CD8-positive, alpha-beta memory T cell (primary cell): Measurements from ENCODE around the gene EEPD1. TPM values are rescaled to one million over a fixed set of nuclear protein-coding genes. Genes with fewer than 3 reads are reported as not detected.

Experiments used
- CTCF ChIA-PET: fragments of 350-600 bp; sonication (Branson Sonifier 250); formaldehyde crosslinking; loops from one replicate; lab custom pipeline; 2021; ENCODE audit warnings: antibody characterized with exemption; lab: Charles Lee
- POLR2A ChIA-PET: fragments of 350-600 bp; sonication (Branson Sonifier 250); formaldehyde crosslinking; loops from one replicate; lab custom pipeline; 2021; ENCODE audit warnings: antibody characterized with exemption; lab: Charles Lee
- DNase-seq, 5 donors: peaks; one replicate each; pipeline versions ENCODE4 v3.0.0 to v3.0.0-alpha.2; 2020 to 2022; ENCODE audit warnings: mixed read lengths in 1 of 5
- H3K27ac ChIP-seq: one replicate; pipeline ENCODE4 v1.7.0; 2013; ENCODE audit warnings: low read depth, mild to moderate bottlenecking, low read length, moderate library complexity
- H3K27me3 ChIP-seq: 2 replicates; pipeline ENCODE4 v1.7.0; 2013; ENCODE audit warnings: low read length, mild to moderate bottlenecking; ENCODE audit not compliant: insufficient read depth, poor library complexity, severe bottlenecking
- H3K36me3 ChIP-seq: 2 replicates; pipeline ENCODE4 v1.7.0; 2013; ENCODE audit warnings: mild to moderate bottlenecking, low read length, moderate library complexity; ENCODE audit not compliant: insufficient read depth
- H3K4me1 ChIP-seq: 2 replicates; pipeline ENCODE4 v1.7.0; 2013; ENCODE audit warnings: mild to moderate bottlenecking, low read length, moderate library complexity; ENCODE audit not compliant: insufficient read depth
- H3K4me3 ChIP-seq: 2 replicates; pipeline ENCODE4 v1.7.0; 2013; ENCODE audit warnings: mild to moderate bottlenecking, low read length
- H3K9me3 ChIP-seq: 2 replicates; pipeline ENCODE4 v1.7.0; 2013; ENCODE audit warnings: mild to moderate bottlenecking, low read length
- H3K27ac Mint-ChIP-seq, 8 donors: one replicate each; pipeline ENCODE4 v1.8.0; 2020 to 2021; ENCODE audit warnings: mixed read lengths in 8 of 8, mild to moderate bottlenecking in 6 of 8, inconsistent platforms in 3 of 8, moderate library complexity in 3 of 8
- H3K27me3 Mint-ChIP-seq, 2 donors: one replicate each; pipeline ENCODE4 v1.8.0; 2020 to 2021; ENCODE audit warnings: mixed read lengths in 2 of 2, mild to moderate bottlenecking in 1 of 2, moderate library complexity in 1 of 2
- H3K36me3 Mint-ChIP-seq, 3 donors: one replicate each; pipeline ENCODE4 v1.8.0; 2020 to 2021; ENCODE audit warnings: mixed read lengths in 3 of 3, inconsistent platforms in 1 of 3, mild to moderate bottlenecking in 1 of 3
- H3K4me1 Mint-ChIP-seq, 3 donors: one replicate each; pipeline ENCODE4 v1.8.0; 2020 to 2021; ENCODE audit warnings: mixed read lengths in 3 of 3, inconsistent platforms in 1 of 3, mild to moderate bottlenecking in 1 of 3
- H3K4me3 Mint-ChIP-seq, 7 donors: one replicate each; pipeline ENCODE4 v1.8.0; 2020 to 2021; ENCODE audit warnings: mixed read lengths in 7 of 7, mild to moderate bottlenecking in 6 of 7, moderate library complexity in 4 of 7, inconsistent platforms in 2 of 7
- H3K9me3 Mint-ChIP-seq, 5 donors: one replicate each; pipeline ENCODE4 v1.8.0; 2020 to 2022; ENCODE audit warnings: mixed read lengths in 5 of 5, mild to moderate bottlenecking in 3 of 5, moderate library complexity in 2 of 5, inconsistent platforms in 1 of 5
- polyA plus RNA-seq: library from polyadenylated mRNA; unstranded; fragments of 300-500 nt; fragmentation: Illumina TruSeq; gene quantifications from one replicate; pipeline ENCODE4 v1.2.3, GENCODE V29; 2021
- total RNA-seq, 2 experiments: library from RNA; stranded (reverse); gene quantifications; one replicate each; pipeline ENCODE4 v1.2.3, GENCODE V29; 2021

The EEPD1 gene
- total and polyA plus RNA-seq, 3 experiments from 2014 or later, result 0.66 to 15.0 (median 0.84) TPM

DNA sequence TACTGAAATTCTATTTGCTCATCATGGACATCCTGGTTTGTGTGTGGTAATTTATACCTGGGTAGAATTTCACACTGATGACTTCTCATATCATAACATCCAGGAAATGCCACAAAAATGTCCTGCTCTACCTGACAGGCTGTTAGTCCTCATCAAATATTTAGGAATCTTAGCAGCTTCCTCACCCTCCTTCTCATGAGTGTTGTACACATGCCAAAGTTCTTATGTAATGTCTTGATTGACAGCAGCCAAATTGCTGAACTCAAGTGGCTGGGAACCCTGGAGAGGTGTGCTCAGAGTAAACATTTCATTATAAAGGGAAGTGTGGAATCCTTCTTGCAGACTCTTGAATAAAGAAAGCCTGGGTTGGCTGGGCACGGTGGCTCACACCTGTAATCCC lies 8.9 kb downstream of the EEPD1 start:
- Mint-ChIP-seq H3K9me3 (no peaks in the 10 kb centered on the region), H3K4me1 (peaks cover 0 to 29% (median 0%) of the 10 kb centered on the region in 3 donors), H3K27me3 (peaks cover 0 to 2% of the 10 kb centered on the region in 2 donors), H3K4me3 (no peak overlapping the region), H3K27ac (no peak overlapping the region), H3K36me3 (peaks cover 0 to 2% (median 0%) of the 10 kb centered on the region in 3 donors)
- CTCF ChIA-PET, result no interaction called here
- Histone ChIP-seq H3K27me3 (no peaks in the 10 kb centered on the region), H3K9me3 (no peaks in the 10 kb centered on the region), H3K4me3 (no peak overlapping the region), H3K36me3 (no peaks in the 10 kb centered on the region), H3K27ac (no peak overlapping the region), H3K4me1 (no peaks in the 10 kb centered on the region)
- POLR2A ChIA-PET, result interaction anchor here (0.7 kb wide), 1 partner anchor 540 kb away, joined by 11 read pairs; no protein-coding TSS in a partner anchor
- DNase-seq, result no peak

DNA sequence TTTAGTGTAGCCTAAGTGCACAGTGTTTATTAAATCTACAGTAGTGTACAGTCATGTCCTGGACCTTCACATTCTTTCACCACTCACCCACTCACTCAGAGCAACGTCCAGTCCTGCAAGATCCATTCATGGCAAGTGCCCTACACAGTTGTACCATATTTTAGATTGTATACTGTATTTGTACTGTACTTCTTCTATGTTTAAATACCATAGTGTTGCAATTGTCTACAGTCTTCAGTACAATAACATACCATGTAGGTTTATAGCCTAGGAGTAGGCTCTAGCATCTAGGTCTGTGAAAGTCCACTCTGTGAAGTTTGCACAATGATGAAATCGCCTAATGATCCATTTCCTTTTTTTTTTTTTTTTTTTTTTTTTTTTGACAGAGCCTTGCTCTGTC lies 12.0 kb downstream of the EEPD1 start:
- H3K4me1 Mint-ChIP-seq, result peaks cover 0 to 10% (median 0%) of the 10 kb centered on the region in 3 donors
- ChIA-PET CTCF (no interaction called here), POLR2A (no interaction called here)
- Histone ChIP-seq H3K27me3 (no peaks in the 10 kb centered on the region), H3K9me3 (no peaks in the 10 kb centered on the region), H3K4me3 (no peak overlapping the region), H3K27ac (no peak overlapping the region), H3K36me3 (no peaks in the 10 kb centered on the region), H3K4me1 (no peaks in the 10 kb centered on the region)
- no peak for DNase-seq
- peaks cover 0 to 2% of the 10 kb centered on the region in 2 donors for H3K27me3 Mint-ChIP-seq
- H3K27ac Mint-ChIP-seq, result no peak overlapping the region
- H3K4me3 Mint-ChIP-seq, result no peak overlapping the region
- H3K36me3 Mint-ChIP-seq, result peaks cover 0 to 3% (median 0%) of the 10 kb centered on the region in 3 donors
- H3K9me3 Mint-ChIP-seq, result no peaks in the 10 kb centered on the region

DNA sequence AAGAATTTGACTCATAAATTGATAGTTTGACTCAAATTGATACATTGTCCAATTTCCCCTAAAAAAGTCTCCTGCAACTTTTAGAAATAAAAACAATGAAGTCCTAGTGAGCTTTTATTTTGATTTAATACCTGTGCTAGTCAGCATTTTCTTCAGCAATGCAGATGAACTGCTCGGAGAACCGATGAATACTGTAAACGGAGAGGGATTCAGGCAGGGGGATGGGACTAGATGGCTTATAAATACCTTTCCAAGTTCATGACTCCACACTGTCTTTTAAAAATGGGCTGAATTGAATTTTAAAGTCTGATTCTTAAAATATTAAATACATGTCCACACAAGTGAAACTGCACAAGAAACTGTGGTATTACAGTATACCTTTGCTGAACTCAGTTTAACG lies 12.7 kb downstream of the EEPD1 start:
- no peak for DNase-seq
- H3K4me3 ChIP-seq, result no peak overlapping the region
- H3K27ac Mint-ChIP-seq, result no peak overlapping the region
- H3K36me3 ChIP-seq, result no peaks in the 10 kb centered on the region
- H3K27me3 ChIP-seq, result no peaks in the 10 kb centered on the region
- H3K9me3 ChIP-seq, result no peaks in the 10 kb centered on the region
- H3K9me3 Mint-ChIP-seq, result no peaks in the 10 kb centered on the region
- H3K27ac ChIP-seq, result no peak overlapping the region
- no peaks in the 10 kb centered on the region for H3K4me1 ChIP-seq
- CTCF ChIA-PET, result no interaction called here
- H3K4me1 Mint-ChIP-seq, result peaks cover 0 to 5% (median 0%) of the 10 kb centered on the region in 3 donors
- no peak overlapping the region for H3K4me3 Mint-ChIP-seq
- POLR2A ChIA-PET, result no interaction called here
- peaks cover 0 to 3% (median 0%) of the 10 kb centered on the region in 3 donors for H3K36me3 Mint-ChIP-seq
- peaks cover 0 to 2% of the 10 kb centered on the region in 2 donors for H3K27me3 Mint-ChIP-seq

DNA sequence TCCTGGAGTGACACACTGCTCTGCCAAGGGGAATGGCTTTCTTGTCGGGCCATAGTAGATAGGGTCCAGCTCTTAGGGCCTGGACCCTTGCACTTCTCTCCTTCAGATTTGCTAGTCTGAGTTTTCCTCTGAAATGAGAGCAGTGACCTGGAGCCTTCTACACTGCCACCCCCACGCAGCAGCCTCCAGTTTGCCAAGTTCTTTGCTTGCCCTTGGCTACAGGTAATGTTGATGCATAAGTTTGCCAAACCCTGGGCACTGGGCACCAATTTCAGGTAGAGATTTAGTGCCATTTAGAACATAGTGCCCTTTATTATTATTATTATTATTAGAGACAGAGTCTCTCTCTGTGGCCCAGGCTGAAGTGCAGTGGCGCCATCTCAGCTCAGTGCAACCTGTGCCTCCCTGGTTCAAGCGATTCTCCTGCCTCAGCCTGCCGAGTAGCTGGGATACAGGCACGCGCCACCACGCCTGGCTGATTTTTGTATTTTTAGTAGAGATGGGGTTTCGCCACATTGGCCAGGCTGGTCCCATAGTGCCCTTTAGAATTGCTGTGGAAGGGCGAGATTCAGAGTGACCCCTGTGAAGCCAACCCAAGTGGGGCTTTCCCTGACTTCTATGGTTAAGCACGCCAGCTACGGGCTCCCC lies 14.5 kb downstream of the EEPD1 start:
- Histone ChIP-seq H3K36me3 (no peaks in the 10 kb centered on the region), H3K4me3 (no peak overlapping the region), H3K27ac (no peak overlapping the region), H3K4me1 (no peaks in the 10 kb centered on the region), H3K27me3 (no peaks in the 10 kb centered on the region), H3K9me3 (no peaks in the 10 kb centered on the region)
- ChIA-PET POLR2A (no interaction called here), CTCF (interaction anchor here (1.6 kb wide), 1 partner anchor 9 kb away, joined by 3 read pairs; no protein-coding TSS in a partner anchor)
- H3K27me3 Mint-ChIP-seq, result no peaks in the 10 kb centered on the region
- peaks cover 2 to 10% (median 5%) of the 10 kb centered on the region in 3 donors for H3K4me1 Mint-ChIP-seq
- peaks cover 0 to 3% (median 0%) of the 10 kb centered on the region in 3 donors for H3K36me3 Mint-ChIP-seq
- no peak overlapping the region for H3K4me3 Mint-ChIP-seq
- H3K9me3 Mint-ChIP-seq, result no peaks in the 10 kb centered on the region
- no peak overlapping the region for H3K27ac Mint-ChIP-seq
- DNase-seq, result no peak

DNA sequence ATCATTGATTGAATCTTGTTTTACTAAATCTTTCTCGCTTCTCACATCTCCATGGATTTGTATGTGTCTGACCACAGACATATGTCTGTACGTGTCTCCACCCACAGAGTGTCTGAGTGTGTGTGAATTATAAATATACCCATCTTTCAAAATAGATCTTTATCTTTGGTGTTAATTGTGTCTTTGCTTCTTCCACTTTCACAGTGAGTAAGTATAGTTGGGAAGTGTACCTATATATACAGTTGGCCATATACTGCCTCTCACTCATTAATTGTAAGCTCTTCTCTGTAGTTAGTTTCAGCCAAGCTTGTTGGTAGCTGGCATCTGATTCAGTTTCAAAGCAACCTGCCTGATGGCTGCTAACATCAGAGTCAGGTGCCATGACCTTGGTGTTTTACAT lies 18.4 kb downstream of the EEPD1 start:
- Mint-ChIP-seq H3K27me3 (no peaks in the 10 kb centered on the region), H3K9me3 (peaks cover 0 to 2% (median 0%) of the 10 kb centered on the region in 5 donors), H3K4me3 (no peak overlapping the region), H3K4me1 (peaks cover 2 to 10% (median 5%) of the 10 kb centered on the region in 3 donors), H3K27ac (no peak overlapping the region), H3K36me3 (peaks cover 0 to 11% (median 0%) of the 10 kb centered on the region in 3 donors)
- no peak overlapping the region for H3K4me3 ChIP-seq
- H3K4me1 ChIP-seq, result no peaks in the 10 kb centered on the region
- ChIA-PET CTCF (interaction anchor here (1.3 kb wide), 1 partner anchor 18 kb away, joined by 3 read pairs; no protein-coding TSS in a partner anchor), POLR2A (no interaction called here)
- no peak overlapping the region for H3K27ac ChIP-seq
- no peaks in the 10 kb centered on the region for H3K36me3 ChIP-seq
- DNase-seq, result no peak
- no peaks in the 10 kb centered on the region for H3K27me3 ChIP-seq
- no peaks in the 10 kb centered on the region for H3K9me3 ChIP-seq

DNA sequence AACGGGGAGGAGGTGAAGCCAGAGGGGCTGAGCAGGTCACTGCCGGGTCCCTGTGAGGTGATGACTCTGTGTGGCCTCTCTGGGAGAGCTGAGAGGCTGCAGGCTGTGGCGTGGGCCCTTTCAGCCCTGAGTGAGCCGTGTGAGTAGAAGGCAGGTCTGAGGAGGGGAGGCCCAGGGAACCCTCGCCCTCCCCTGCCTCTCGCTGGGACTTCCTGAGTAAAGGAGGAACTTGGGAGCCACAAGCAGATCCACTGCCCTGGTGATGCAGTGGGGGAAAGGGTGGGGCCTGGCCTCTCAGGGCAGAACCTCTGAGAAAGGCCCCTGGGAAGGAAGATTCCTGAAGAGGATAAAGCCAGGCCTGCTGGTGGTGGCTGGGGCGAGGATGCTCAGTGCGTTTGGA lies 22.8 kb downstream of the EEPD1 start:
- CTCF ChIA-PET, result no interaction called here
- H3K36me3 Mint-ChIP-seq, result peaks cover 0 to 8% (median 0%) of the 10 kb centered on the region in 3 donors

DNA sequence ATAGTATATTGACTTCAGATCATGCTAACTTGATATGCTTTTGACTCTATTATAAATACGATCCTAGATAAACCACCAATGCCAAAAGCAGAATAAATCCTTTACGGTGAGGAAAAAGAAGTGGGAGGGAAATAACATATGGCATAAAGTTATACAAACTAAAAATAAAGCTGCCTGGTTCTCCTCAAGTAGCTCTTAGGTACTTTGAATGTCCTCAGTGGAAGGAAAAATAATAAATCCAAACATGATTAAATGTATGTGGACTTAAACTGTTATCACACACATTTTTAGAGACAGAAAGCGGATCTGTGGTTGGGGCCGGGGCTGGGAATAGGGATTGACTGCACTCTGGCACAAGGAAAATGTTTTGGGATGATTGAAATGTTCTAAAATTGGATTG lies 23.6 kb downstream of the EEPD1 start:
- CTCF ChIA-PET, result no interaction called here
- H3K4me1 Mint-ChIP-seq, result peaks cover 0 to 5% (median under 1%) of the 10 kb centered on the region in 3 donors
- no peak overlapping the region for H3K4me3 Mint-ChIP-seq
- peaks cover 2 to 11% of the 10 kb centered on the region in 2 donors for H3K27me3 Mint-ChIP-seq
- peaks cover 0 to 2% (median 0%) of the 10 kb centered on the region in 5 donors for H3K9me3 Mint-ChIP-seq
- Histone ChIP-seq H3K27me3 (no peaks in the 10 kb centered on the region), H3K36me3 (no peaks in the 10 kb centered on the region), H3K27ac (no peak overlapping the region), H3K4me3 (no peak overlapping the region), H3K4me1 (no peaks in the 10 kb centered on the region), H3K9me3 (no peaks in the 10 kb centered on the region)
- DNase-seq, result no peak
- POLR2A ChIA-PET, result no interaction called here
- peak overlapping the region in 1 of 8 donors; percentile 89 for H3K27ac Mint-ChIP-seq
- H3K36me3 Mint-ChIP-seq, result peaks cover 0 to 8% (median 0%) of the 10 kb centered on the region in 3 donors

More for the DNA sequence above, 22.8 kb downstream of the EEPD1 start:
- POLR2A ChIA-PET, result no interaction called here
- no peaks in the 10 kb centered on the region for H3K36me3 ChIP-seq
- Mint-ChIP-seq H3K27ac (no peak overlapping the region), H3K27me3 (peaks cover 2 to 3% of the 10 kb centered on the region in 2 donors), H3K9me3 (peaks cover 0 to 2% (median 0%) of the 10 kb centered on the region in 5 donors), H3K4me1 (peaks cover 2 to 10% (median 5%) of the 10 kb centered on the region in 3 donors), H3K4me3 (no peak overlapping the region)
- H3K27me3 ChIP-seq, result no peaks in the 10 kb centered on the region
- no peak for DNase-seq
- H3K27ac ChIP-seq, result no peak overlapping the region
- H3K9me3 ChIP-seq, result no peaks in the 10 kb centered on the region
- H3K4me1 ChIP-seq, result no peaks in the 10 kb centered on the region
- H3K4me3 ChIP-seq, result no peak overlapping the region

DNA sequence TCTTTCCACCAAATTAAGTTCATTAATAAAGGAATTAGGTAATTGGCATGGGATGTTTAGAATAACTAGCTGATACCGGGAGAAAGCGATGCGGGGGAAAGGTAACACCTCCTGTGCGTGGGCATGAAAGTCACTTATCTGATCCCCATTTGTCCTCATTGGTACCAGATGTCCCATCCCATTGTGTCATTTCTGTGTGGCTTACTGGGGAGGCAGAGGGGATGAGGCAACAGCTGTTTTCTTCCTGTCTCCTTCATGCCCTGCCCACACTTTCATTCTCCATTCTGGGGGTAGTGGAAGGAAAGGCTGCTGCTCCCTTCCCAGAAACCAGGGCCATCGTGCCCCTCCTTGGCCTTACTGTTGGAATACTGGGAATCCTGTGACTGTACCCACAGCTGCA lies 27.1 kb downstream of the EEPD1 start:
- Mint-ChIP-seq H3K27me3 (peaks cover 4 to 11% of the 10 kb centered on the region in 2 donors), H3K4me3 (no peak overlapping the region), H3K9me3 (no peaks in the 10 kb centered on the region), H3K4me1 (no peaks in the 10 kb centered on the region), H3K36me3 (no peaks in the 10 kb centered on the region), H3K27ac (no peak overlapping the region)
- Histone ChIP-seq H3K9me3 (no peaks in the 10 kb centered on the region), H3K36me3 (no peaks in the 10 kb centered on the region), H3K4me1 (no peaks in the 10 kb centered on the region), H3K4me3 (no peak overlapping the region), H3K27me3 (no peaks in the 10 kb centered on the region), H3K27ac (no peak overlapping the region)
- DNase-seq, result no peak
- CTCF ChIA-PET, result no interaction called here
- POLR2A ChIA-PET, result interaction anchor here (0.6 kb wide), 1 partner anchor 1105 kb away, joined by 4 read pairs; no protein-coding TSS in a partner anchor
